WI38 (cell line): ENCODE data around the gene EIF5A.
A peak's percentile ranks its signal among the peaks of the same experiment; 100 is the strongest.

ENCODE experiments used
- H3K4me3 ChIP-seq: 2 replicates; pipeline ENCODE4 v1.5.1; 2011; ENCODE audit warnings: low read depth, mild to moderate bottlenecking, control low read depth, low read length
- TF ChIP-seq, protein P1 (sequence below): IDR thresholded peaks from 2 replicates; pipeline ENCODE4 v1.5.1; 2012; ENCODE audit warnings: low read depth, mild to moderate bottlenecking, control low read depth, low read length

The EIF5A gene

DNA sequence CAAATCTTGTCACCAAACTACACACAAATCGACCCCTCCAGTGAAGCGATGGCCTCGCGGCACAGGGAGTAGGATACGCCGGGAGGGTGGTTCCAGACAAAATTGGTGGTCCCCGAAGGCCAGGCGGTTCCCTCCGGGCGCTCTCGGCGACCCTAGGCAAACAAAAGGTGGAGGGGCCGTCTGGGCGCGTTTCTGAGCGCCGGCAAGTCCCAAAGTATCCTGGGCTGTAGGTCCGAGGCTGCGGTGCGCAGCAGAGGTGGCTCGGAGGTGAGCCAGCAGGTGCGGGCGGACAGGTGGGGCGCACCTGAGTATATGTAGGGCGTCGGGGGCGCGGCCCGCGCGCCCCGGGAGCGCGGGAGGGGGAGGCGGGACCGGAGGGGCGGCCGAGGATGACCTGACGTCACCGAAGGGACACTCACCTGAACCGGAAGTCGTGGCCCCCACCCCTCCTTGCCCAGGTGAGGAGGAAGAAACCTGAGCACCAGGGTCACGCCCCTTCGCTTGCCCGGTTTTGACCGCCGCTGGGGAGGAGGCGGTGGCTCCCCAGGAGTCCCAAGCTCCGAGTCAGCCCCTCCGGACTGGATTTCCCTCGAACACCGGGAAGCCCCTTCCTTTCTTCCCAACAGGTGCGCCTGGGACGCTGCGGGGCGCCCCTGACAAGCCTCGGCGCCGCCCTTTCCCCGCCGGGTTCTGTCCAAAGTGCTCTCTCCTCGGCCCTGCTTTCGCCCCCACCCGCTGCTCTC, 45.1 kb upstream of the EIF5A start, which contains the start of gene CLDN7:
Gene CLDN7 (minus strand): TSS at position 287 of the 743 bp plus-strand sequence. CDS start 435 bp downstream, outside the sequence.
- TF ChIP-seq, protein P1, sequence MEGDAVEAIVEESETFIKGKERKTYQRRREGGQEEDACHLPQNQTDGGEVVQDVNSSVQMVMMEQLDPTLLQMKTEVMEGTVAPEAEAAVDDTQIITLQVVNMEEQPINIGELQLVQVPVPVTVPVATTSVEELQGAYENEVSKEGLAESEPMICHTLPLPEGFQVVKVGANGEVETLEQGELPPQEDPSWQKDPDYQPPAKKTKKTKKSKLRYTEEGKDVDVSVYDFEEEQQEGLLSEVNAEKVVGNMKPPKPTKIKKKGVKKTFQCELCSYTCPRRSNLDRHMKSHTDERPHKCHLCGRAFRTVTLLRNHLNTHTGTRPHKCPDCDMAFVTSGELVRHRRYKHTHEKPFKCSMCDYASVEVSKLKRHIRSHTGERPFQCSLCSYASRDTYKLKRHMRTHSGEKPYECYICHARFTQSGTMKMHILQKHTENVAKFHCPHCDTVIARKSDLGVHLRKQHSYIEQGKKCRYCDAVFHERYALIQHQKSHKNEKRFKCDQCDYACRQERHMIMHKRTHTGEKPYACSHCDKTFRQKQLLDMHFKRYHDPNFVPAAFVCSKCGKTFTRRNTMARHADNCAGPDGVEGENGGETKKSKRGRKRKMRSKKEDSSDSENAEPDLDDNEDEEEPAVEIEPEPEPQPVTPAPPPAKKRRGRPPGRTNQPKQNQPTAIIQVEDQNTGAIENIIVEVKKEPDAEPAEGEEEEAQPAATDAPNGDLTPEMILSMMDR = no peak
- no peak within 1 kb of the TSS for H3K4me3 ChIP-seq

DNA sequence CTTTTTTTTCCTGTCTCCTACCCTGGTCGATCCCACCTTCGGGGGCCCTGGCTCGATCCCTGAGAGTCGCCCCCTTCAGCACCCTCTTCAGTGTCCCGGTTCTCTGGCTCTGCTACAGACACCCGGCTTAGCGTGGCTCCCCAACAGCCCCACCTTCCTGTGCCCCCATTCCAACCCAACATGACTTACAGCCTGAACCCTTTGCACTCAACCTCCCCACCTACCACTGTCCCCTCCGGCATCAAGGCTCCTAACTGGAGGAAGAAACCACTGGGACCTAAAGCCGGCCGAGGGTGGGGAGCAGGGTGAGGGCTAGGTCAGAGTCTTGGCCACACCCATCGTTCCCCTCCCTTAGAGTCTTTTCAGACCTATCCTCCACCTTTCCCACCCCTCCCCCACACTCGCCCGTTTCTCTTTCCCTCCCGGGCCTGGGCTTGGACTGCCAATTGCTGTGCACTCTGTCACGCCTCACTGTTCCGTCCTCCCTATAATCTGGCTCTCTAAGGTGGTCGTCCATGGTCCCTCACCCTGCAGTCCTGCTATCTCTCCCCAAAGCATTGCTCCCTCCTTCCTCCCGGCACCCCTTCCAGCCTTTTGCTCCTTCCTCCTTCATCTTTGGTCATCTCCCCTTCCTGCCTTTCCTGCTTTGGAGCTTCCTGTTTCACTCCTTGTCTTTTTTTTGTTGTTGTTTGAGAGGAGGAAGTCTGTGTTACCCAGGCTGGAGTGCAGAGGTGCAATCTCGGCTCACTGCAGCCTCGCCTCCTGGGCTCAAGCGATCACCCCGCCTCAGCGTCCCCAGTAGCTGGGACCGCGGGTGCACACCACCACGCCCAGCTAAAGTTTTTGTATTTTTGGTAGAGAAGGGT, 44.3 kb upstream of the EIF5A start:
- H3K4me3 ChIP-seq = no peak overlapping the region
- TF ChIP-seq, protein P1 = no peak

DNA sequence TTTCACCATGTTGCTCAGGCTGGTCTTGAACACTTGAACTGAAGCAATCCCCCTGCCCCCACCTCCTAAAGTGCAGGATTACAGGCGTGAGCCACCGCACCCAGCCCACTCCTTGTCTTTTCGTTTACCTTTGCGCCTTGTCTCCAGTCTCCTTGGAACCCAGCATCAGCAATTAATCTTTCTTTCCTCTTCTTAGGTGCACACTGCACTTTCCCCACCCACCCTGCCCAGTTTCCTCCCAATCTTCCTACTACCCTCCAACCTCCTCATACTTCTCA, 43.7 kb upstream of the EIF5A start:
- no peak overlapping the region for H3K4me3 ChIP-seq
- TF ChIP-seq, protein P1 = no peak

DNA sequence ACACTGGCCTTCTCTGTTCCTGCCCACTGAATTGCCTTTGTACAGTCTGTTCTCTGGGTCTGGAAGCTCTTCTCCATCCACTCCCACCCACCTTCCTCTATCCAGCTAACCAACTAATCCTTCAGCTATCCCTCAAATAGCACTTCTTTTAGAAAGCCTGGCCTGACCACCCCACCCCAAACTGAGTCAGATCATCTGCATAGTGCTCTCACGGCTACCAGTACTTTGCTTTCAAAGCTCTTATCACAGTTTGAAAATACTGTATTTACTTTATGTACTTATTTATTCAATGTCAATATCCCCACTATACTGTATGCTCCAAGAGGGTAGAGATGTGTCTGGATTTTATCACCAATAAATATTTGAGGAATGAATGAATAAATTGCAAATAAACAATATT, 40.6 kb upstream of the EIF5A start:
- TF ChIP-seq, protein P1 = no peak
- no peak overlapping the region for H3K4me3 ChIP-seq

DNA sequence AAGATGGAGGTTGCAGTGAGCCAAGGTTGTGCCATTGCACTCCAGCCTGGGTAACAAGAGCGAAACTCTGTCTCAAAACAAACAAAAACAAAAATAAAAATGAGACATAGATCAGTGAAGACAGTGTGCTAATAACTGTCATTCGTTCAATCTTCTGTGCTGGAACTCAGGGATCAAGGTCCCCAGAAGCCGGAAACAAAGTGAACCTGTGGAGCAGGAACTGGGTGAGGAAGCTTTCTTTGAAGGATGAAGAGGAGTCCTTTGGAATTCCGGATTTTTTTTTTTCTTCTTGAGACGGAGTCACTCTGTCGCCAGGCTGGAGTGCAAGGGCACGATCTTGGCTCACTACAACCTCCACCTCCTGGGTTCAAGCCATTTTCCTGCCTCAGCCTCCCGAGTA, 28.0 kb upstream of the EIF5A start:
- H3K4me3 ChIP-seq = no peak overlapping the region
- TF ChIP-seq, protein P1 = no peak

DNA sequence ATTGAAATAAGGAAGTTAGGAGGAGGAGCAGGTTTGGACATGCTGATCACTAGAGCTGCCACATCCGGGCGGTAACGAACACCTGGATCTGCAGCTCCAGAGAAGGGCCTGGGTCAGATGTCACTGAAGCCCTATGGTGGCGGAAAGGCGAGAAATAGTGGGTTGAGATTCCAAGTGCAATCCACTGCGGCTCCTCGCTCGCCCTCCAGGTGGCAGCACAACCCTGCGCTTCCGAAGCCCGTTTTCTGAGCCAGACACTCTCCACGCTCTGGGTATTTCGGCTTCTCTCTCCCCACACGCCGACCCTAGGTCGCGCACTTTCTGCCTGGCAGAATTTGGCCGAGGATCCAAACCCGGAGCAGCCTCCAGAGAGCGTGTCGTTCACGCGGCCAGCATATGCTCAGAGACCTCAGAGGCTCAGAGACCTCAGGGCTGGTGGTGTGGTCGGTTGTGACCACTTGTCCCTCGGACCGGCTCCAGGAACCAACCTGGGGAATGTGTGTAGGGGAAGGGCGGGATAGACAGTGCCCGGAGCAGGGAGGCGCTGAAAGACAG, 26.8 kb upstream of the EIF5A start:
- TF ChIP-seq, protein P1 = peak; percentile 93
- peak overlapping the region; percentile 54 for H3K4me3 ChIP-seq
